Kidney epithelial cell (primary cell): ENCODE measurements around the gene ODC1. TPM values are rescaled to one million over a fixed set of nuclear protein-coding genes. Genes with fewer than 3 reads are reported as not detected.

Source experiments
- DNase-seq: peaks from one replicate; pipeline ENCODE4 v3.0.0-alpha.2; 2010; ENCODE audit warnings: low read depth
- H3K27me3 ChIP-seq: 2 replicates; pipeline ENCODE4 v1.6.0; 2011; ENCODE audit warnings: low read length; ENCODE audit not compliant: control insufficient read depth, insufficient read depth
- H3K36me3 ChIP-seq: 2 replicates; pipeline ENCODE4 v1.5.1; 2011; ENCODE audit warnings: low read length; ENCODE audit not compliant: control insufficient read depth, insufficient read depth
- H3K4me3 ChIP-seq: 2 replicates; pipeline ENCODE4 v1.5.1; 2011; ENCODE audit warnings: low read depth, mild to moderate bottlenecking, control low read depth, low read length
- CTCF ChIP-seq: IDR thresholded peaks from 2 replicates; pipeline ENCODE4 v1.5.1; 2011; ENCODE audit warnings: mild to moderate bottlenecking, moderate library complexity, low read length, control low read depth, inconsistent platforms; ENCODE audit not compliant: insufficient read depth, poor library complexity, severe bottlenecking
- total RNA-seq: library from RNA; depleted of rRNA; stranded (reverse); fragments of >200 nt; gene quantifications from 2 replicates; pipeline ENCODE4 v1.2.3, GENCODE V29; 2015

The ODC1 gene
- total RNA-seq, 1 donor from 2014 or later = 394 TPM

- Histone ChIP-seq H3K4me3 (no peak overlapping the region), H3K36me3 (no peaks in the 10 kb centered on the region), H3K27me3 (no peaks in the 10 kb centered on the region)
- no peak for DNase-seq
- TF ChIP-seq CTCF = no peak
Measured at GRCh38 chr2:10411557-10411956, 36.6 kb downstream of the ODC1 start.

GRCh38 chr2:10410823-10411437 lies 37.2 kb downstream of the ODC1 start:
- Histone ChIP-seq H3K4me3 (no peak overlapping the region), H3K36me3 (no peaks in the 10 kb centered on the region), H3K27me3 (no peaks in the 10 kb centered on the region)
- TF ChIP-seq CTCF = no peak
- DNase-seq = no peak

GRCh38 chr2:10410001-10410822 lies 37.9 kb downstream of the ODC1 start:
- TF ChIP-seq CTCF = no peak
- H3K36me3 ChIP-seq = no peaks in the 10 kb centered on the region
- H3K4me3 ChIP-seq = no peak overlapping the region
- no peak for DNase-seq
- no peaks in the 10 kb centered on the region for H3K27me3 ChIP-seq

- no peaks in the 10 kb centered on the region for H3K27me3 ChIP-seq
- H3K36me3 ChIP-seq = no peaks in the 10 kb centered on the region
- no peak overlapping the region for H3K4me3 ChIP-seq
- peak; percentile 96 for TF ChIP-seq CTCF
- no peak for DNase-seq
Measured at GRCh38 chr2:10408649-10409579, 39.2 kb downstream of the ODC1 start.

- DNase-seq = peak; percentile 84
- no peak for TF ChIP-seq CTCF
- H3K36me3 ChIP-seq = no peaks in the 10 kb centered on the region
- H3K4me3 ChIP-seq = no peak overlapping the region
- no peaks in the 10 kb centered on the region for H3K27me3 ChIP-seq
Measured at GRCh38 chr2:10407841-10408648, 40.1 kb downstream of the ODC1 start.
